Measurements from ENCODE around the gene THSD4.

DNA sequence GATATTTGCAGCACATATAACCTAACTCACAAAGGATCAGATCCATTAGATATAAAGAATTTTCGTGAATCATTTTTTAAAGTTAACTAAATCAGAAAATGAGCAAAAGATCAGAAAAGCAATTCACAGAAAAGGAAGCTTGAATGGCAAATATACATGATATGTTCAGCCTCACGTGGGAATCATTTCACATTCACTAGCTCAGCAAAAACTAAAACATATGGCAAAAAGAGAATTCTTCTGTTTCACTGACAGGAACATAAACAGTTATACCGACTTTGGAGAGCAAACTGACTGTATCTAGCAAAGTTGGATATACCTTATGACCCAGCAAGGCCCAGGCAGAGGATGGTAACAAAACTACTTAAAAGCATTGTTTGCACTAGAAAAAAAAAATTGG is 661.0 kb downstream of the THSD4 start:
- TF ChIP-seq, protein P1, sequence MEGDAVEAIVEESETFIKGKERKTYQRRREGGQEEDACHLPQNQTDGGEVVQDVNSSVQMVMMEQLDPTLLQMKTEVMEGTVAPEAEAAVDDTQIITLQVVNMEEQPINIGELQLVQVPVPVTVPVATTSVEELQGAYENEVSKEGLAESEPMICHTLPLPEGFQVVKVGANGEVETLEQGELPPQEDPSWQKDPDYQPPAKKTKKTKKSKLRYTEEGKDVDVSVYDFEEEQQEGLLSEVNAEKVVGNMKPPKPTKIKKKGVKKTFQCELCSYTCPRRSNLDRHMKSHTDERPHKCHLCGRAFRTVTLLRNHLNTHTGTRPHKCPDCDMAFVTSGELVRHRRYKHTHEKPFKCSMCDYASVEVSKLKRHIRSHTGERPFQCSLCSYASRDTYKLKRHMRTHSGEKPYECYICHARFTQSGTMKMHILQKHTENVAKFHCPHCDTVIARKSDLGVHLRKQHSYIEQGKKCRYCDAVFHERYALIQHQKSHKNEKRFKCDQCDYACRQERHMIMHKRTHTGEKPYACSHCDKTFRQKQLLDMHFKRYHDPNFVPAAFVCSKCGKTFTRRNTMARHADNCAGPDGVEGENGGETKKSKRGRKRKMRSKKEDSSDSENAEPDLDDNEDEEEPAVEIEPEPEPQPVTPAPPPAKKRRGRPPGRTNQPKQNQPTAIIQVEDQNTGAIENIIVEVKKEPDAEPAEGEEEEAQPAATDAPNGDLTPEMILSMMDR (IDR thresholded peaks at IDR 0.05; ENCODE audit: low read length) = no peak
- no peak for TF ChIP-seq EZH2phosphoT487 (IDR thresholded peaks at IDR 0.05; ENCODE audit: low read length)

All from MM.1S (cell line).